Fibroblast of lung (primary cell): ENCODE data around the gene LRG1. TPM values are rescaled to one million over a fixed set of nuclear protein-coding genes. Genes with fewer than 3 reads are reported as not detected.

Experiments used
- DNase-seq, 2 donors: peaks; one replicate each; pipeline versions ENCODE4 v3.0.0 to v3.0.0-alpha.2; 2010; ENCODE audit warnings: low read depth in 2 of 2
- H2AFZ ChIP-seq: 2 replicates; pipeline ENCODE4 v1.5.1; 2012; ENCODE audit warnings: low read length, control low read depth, inconsistent platforms
- H3K27ac ChIP-seq: 2 replicates; pipeline ENCODE4 v1.5.1; 2011; ENCODE audit warnings: low read length, control low read depth; ENCODE audit not compliant: insufficient read depth
- H3K27me3 ChIP-seq: 2 replicates; pipeline ENCODE4 v1.5.1; 2011; ENCODE audit warnings: mild to moderate bottlenecking, low read length; ENCODE audit not compliant: control insufficient read depth, insufficient read depth
- H3K36me3 ChIP-seq: 2 replicates; pipeline ENCODE4 v1.5.1; 2011; ENCODE audit warnings: low read length; ENCODE audit not compliant: control insufficient read depth, insufficient read depth
- H3K4me1 ChIP-seq: 2 replicates; pipeline ENCODE4 v1.5.1; 2011; ENCODE audit warnings: low read length; ENCODE audit not compliant: control insufficient read depth, insufficient read depth; ENCODE audit errors: extremely low read depth
- H3K4me2 ChIP-seq: 2 replicates; pipeline ENCODE4 v1.5.1; 2011; ENCODE audit warnings: low read length, control low read depth; ENCODE audit not compliant: insufficient read depth; ENCODE audit errors: extremely low read depth
- H3K4me3 ChIP-seq, 4 experiments: fragments of 200-600 bp in 1 of 4; sonication (generic) in 1 of 4; replicated peaks in 1 of 4; 2 replicates each; pipeline ENCODE4 v1.5.1; 2011 to 2016; ENCODE audit warnings: low read length in 4 of 4, low read depth in 3 of 4, mild to moderate bottlenecking in 3 of 4, control low read depth in 2 of 4, inconsistent platforms in 1 of 4, mixed read lengths in 1 of 4; ENCODE audit not compliant: insufficient read depth in 1 of 4; ENCODE audit errors: control extremely low read depth in 1 of 4
- H3K79me2 ChIP-seq: 2 replicates; pipeline ENCODE4 v1.5.1; 2012; ENCODE audit warnings: mild to moderate bottlenecking, low read length, inconsistent platforms; ENCODE audit not compliant: control insufficient read depth, insufficient read depth
- H3K9ac ChIP-seq: 2 replicates; pipeline ENCODE4 v1.5.1; 2011; ENCODE audit warnings: mild to moderate bottlenecking, low read length, control low read depth; ENCODE audit not compliant: insufficient read depth
- H3K9me3 ChIP-seq: 2 replicates; pipeline ENCODE4 v1.5.1; 2012; ENCODE audit warnings: low read depth, low read length; ENCODE audit not compliant: control insufficient read depth, insufficient read depth
- H4K20me1 ChIP-seq: 2 replicates; pipeline ENCODE4 v1.5.1; 2011; ENCODE audit warnings: low read length; ENCODE audit not compliant: control insufficient read depth, insufficient read depth; ENCODE audit errors: extremely low read depth
- CTCF ChIP-seq, 2 donors: IDR thresholded peaks in 1 of 2; conservative IDR thresholded peaks in 1 of 2; 1 replicate in 1 of 2; 2 replicates in 1 of 2; pipeline ENCODE4 v1.5.1; 2011 to 2012; ENCODE audit warnings: low read length in 2 of 2, control low read depth in 1 of 2, inconsistent platforms in 1 of 2, low read depth in 1 of 2, mild to moderate bottlenecking in 1 of 2
- EZH2 ChIP-seq: IDR thresholded peaks from 2 replicates; pipeline ENCODE4 v1.5.1; 2012; ENCODE audit warnings: low read length, control low read depth, mild to moderate bottlenecking; ENCODE audit errors: missing control alignments
- polyA plus RNA-seq, 2 donors: library from polyadenylated mRNA; depleted of rRNA in 1 of 2; stranded (reverse) in 1 of 2; unstranded in 1 of 2; fragments of >200 nt; gene quantifications; 2 replicates each; pipeline ENCODE4 v1.2.1, GENCODE V29; 2011 to 2012; ENCODE audit warnings: missing spikeins in 1 of 2
- total RNA-seq: library from RNA; depleted of rRNA; stranded (reverse); fragments of >200 nt; gene quantifications from 2 replicates; pipeline ENCODE4 v1.2.1, GENCODE V29; 2014

The LRG1 gene
- total and polyA plus RNA-seq, 2 donors (not counting 1 experiment from before 2014, with no cell fraction given): 0.10 TPM; not detected in 1

- Histone ChIP-seq H3K79me2 (no peaks in the 10 kb centered on the region), H3K4me3 (no peak overlapping the region), H3K4me1 (peaks cover 5% of the 10 kb centered on the region), H3K36me3 (peaks cover 12% of the 10 kb centered on the region), H2AFZ (no peak overlapping the region), H3K27ac (no peak overlapping the region), H3K4me2 (no peak overlapping the region), H3K9me3 (no peaks in the 10 kb centered on the region), H3K9ac (no peak overlapping the region), H3K27me3 (no peaks in the 10 kb centered on the region), H4K20me1 (no peaks in the 10 kb centered on the region)
- no peak for DNase-seq
- no peak for TF ChIP-seq CTCF (conservative IDR thresholded peaks at IDR 0.05 in 1 of 2, IDR thresholded peaks at IDR 0.05 in 1 of 2; ENCODE audit: low read depth in 1 of 2, low read length in 2 of 2)
- no peak for TF ChIP-seq EZH2
These were observed 35.5 kb downstream of the LRG1 start for GRCh38 chr19:4504297-4504701.

GRCh38 chr19:4503825-4504170 is 36.0 kb downstream of the LRG1 start:
- Histone ChIP-seq H3K4me3 (no peak overlapping the region), H4K20me1 (no peaks in the 10 kb centered on the region), H3K4me2 (no peak overlapping the region), H3K9me3 (no peaks in the 10 kb centered on the region), H3K36me3 (peaks cover 13% of the 10 kb centered on the region), H3K9ac (no peak overlapping the region), H3K4me1 (peaks cover 5% of the 10 kb centered on the region), H2AFZ (no peak overlapping the region), H3K27ac (no peak overlapping the region), H3K27me3 (no peaks in the 10 kb centered on the region), H3K79me2 (no peaks in the 10 kb centered on the region)
- TF ChIP-seq EZH2 (no peak), CTCF (conservative IDR thresholded peaks at IDR 0.05 in 1 of 2, IDR thresholded peaks at IDR 0.05 in 1 of 2; ENCODE audit: low read depth in 1 of 2, low read length in 2 of 2) (no peak)
- DNase-seq: no peak

- Histone ChIP-seq H2AFZ (no peak overlapping the region), H3K27me3 (no peaks in the 10 kb centered on the region), H4K20me1 (no peaks in the 10 kb centered on the region), H3K4me1 (peaks cover 5% of the 10 kb centered on the region), H3K9ac (no peak overlapping the region), H3K9me3 (no peaks in the 10 kb centered on the region), H3K36me3 (peaks cover 15% of the 10 kb centered on the region), H3K79me2 (no peaks in the 10 kb centered on the region), H3K27ac (no peak overlapping the region), H3K4me2 (no peak overlapping the region), H3K4me3 (no peak overlapping the region)
- TF ChIP-seq EZH2 (no peak), CTCF (conservative IDR thresholded peaks at IDR 0.05 in 1 of 2, IDR thresholded peaks at IDR 0.05 in 1 of 2; ENCODE audit: low read depth in 1 of 2, low read length in 2 of 2) (no peak)
- no peak for DNase-seq
These were observed 36.6 kb downstream of the LRG1 start for GRCh38 chr19:4503132-4503824.
